Stimulated activated CD4-positive, alpha-beta T cell treated with anti-CD3 and anti-CD28 coated beads, Interleukin-2, amount 100 ng/mL, for 4 hours (primary cell): ENCODE results near the gene COQ10A.

Experiments
- DNase-seq: peaks from one replicate; pipeline ENCODE4 v3.0.0-alpha.2; 2020; ENCODE audit warnings: low read depth

The COQ10A gene

GRCh38 chr12:56266693-56267442 lies at the start of gene COQ10A:
COQ10A (plus strand) TSS chr12:56266942; CDS start chr12:56267119, 177 bp downstream.
- DNase-seq: peak; percentile 85

- no peak for DNase-seq
These were observed 46.9 kb upstream of the COQ10A start for GRCh38 chr12:56219840-56220239.

GRCh38 chr12:56220611-56221231 lies 46.0 kb upstream of the COQ10A start:
- no peak for DNase-seq

GRCh38 chr12:56221232-56221756 lies 45.4 kb upstream of the COQ10A start:
- DNase-seq: no peak

- DNase-seq: peak; percentile 86
These were observed 44.8 kb upstream of the COQ10A start, which contains the start of gene RNF41 for GRCh38 chr12:56221757-56222530. RNF41 (minus strand) TSS chr12:56221922; CDS start chr12:56214047, 7,875 bp downstream.

- no peak for DNase-seq
These were observed 44.2 kb upstream of the COQ10A start for GRCh38 chr12:56222531-56222895.

GRCh38 chr12:56223571-56224101 lies 43.1 kb upstream of the COQ10A start:
- DNase-seq: no peak

GRCh38 chr12:56224102-56224701 lies 42.5 kb upstream of the COQ10A start, which contains the start of gene NABP2:
NABP2 (plus strand) TSS chr12:56224342; CDS start chr12:56224857, 515 bp downstream.
- DNase-seq: peak; percentile 85

GRCh38 chr12:56224954-56225353 lies 41.8 kb upstream of the COQ10A start:
- no peak for DNase-seq

- DNase-seq: no peak
These were observed 37.7 kb upstream of the COQ10A start for GRCh38 chr12:56229082-56229481.

GRCh38 chr12:56229916-56230431 lies 36.8 kb upstream of the COQ10A start, which contains the start of gene SLC39A5:
SLC39A5 (plus strand) TSS chr12:56230051; CDS start chr12:56231275, 1,224 bp downstream.
- no peak for DNase-seq

- no peak for DNase-seq
These were observed 36.1 kb upstream of the COQ10A start for GRCh38 chr12:56230432-56231183.

- no peak for DNase-seq
These were observed 35.6 kb upstream of the COQ10A start for GRCh38 chr12:56231184-56231582.

- no peak for DNase-seq
These were observed 31.9 kb upstream of the COQ10A start for GRCh38 chr12:56234746-56235436.

- no peak for DNase-seq
These were observed 30.7 kb upstream of the COQ10A start for GRCh38 chr12:56236091-56236490.

GRCh38 chr12:56236985-56237384 lies 29.8 kb upstream of the COQ10A start:
- no peak for DNase-seq

- no peak for DNase-seq
These were observed 29.2 kb upstream of the COQ10A start for GRCh38 chr12:56237552-56237951.

- DNase-seq: no peak
These were observed 25.1 kb upstream of the COQ10A start for GRCh38 chr12:56241424-56242303.

- DNase-seq: no peak
These were observed 23.8 kb upstream of the COQ10A start for GRCh38 chr12:56242986-56243385.
